GM12878 (cell line): ENCODE data around the gene RAP1GAP. TPM values are rescaled to one million over a fixed set of nuclear protein-coding genes. Genes with fewer than 3 reads are reported as not detected.

Experiments
- ATAC-seq: fragments of 200-7000 bp; cut with Tn5 transposase; 3 replicates; pipeline ENCODE4 v1.9.1; 2020; ENCODE audit warnings: mild to moderate bottlenecking, moderate library complexity
- BruUV-seq: library from RNA; stranded (reverse); fragments of 400-500 nt; replicated peaks from 2 replicates; lab custom pipeline; 2021; lab: Mats Ljungman, UMichigan
- CTCF ChIA-PET: fragments of 300-600 bp; sonication (Branson Sonifier 250); formaldehyde crosslinking; extraction: SDS; loops from one replicate; lab custom pipeline; 2021; ENCODE audit warnings: inconsistent platforms; lab: Yijun Ruan, JAX
- POLR2A ChIA-PET: fragments of 350-600 bp; formaldehyde crosslinking; extraction: SDS; loops from one replicate; lab custom pipeline; 2021; ENCODE audit warnings: inconsistent platforms; lab: Charles Lee
- RAD21 ChIA-PET: fragments of 300-600 bp; sonication (Branson Sonifier 250); formaldehyde crosslinking; loops from one replicate; lab custom pipeline; 2023; ENCODE audit warnings: antibody characterized with exemption; ENCODE audit not compliant: unreplicated experiment; lab: Charles Lee
- SMC1A ChIA-PET: fragments of 300-600 bp; sonication (Branson Sonifier 250); formaldehyde crosslinking; loops from one replicate; lab custom pipeline; 2023; ENCODE audit not compliant: unreplicated experiment, uncharacterized antibody; lab: Charles Lee
- DNase-seq: peaks from one replicate; pipeline ENCODE4 v3.0.0-alpha.2; 2011; ENCODE audit warnings: low read depth, low spot score
- FAIRE-seq: peaks from 3 replicates; lab custom pipeline; 2011; peaks lifted over from hg19 to GRCh38; lab: Jason Lieb, UNC
- H2AFZ ChIP-seq: 2 replicates; pipeline ENCODE4 v1.6.0; 2011; ENCODE audit warnings: low read depth, low read length, control low read depth; ENCODE audit not compliant: control insufficient read depth
- H3K27ac ChIP-seq: 2 replicates; pipeline ENCODE4 v1.5.1; 2011; ENCODE audit warnings: control low read depth; ENCODE audit not compliant: control insufficient read depth, insufficient read depth
- H3K27me3 ChIP-seq, 2 experiments: replicated peaks in 1 of 2; 2 replicates each; pipeline versions ENCODE4 v1.6.0 to v1.6.1; 2011; ENCODE audit warnings: low read length in 1 of 2; ENCODE audit not compliant: control insufficient read depth in 2 of 2, insufficient read depth in 2 of 2
- H3K36me3 ChIP-seq, 2 experiments: 2 replicates each; pipeline ENCODE4 v1.5.1; 2011; ENCODE audit warnings: low read length in 1 of 2; ENCODE audit not compliant: control insufficient read depth in 2 of 2, insufficient read depth in 2 of 2
- H3K4me1 ChIP-seq: 2 replicates; pipeline ENCODE4 v1.6.1; 2011; ENCODE audit warnings: mild to moderate bottlenecking, low read length, moderate library complexity, mixed read lengths; ENCODE audit not compliant: control insufficient read depth, insufficient read depth
- H3K4me2 ChIP-seq: 2 replicates; pipeline ENCODE4 v1.6.0; 2011; ENCODE audit warnings: control low read depth; ENCODE audit not compliant: control insufficient read depth, insufficient read depth
- H3K4me3 ChIP-seq: fragments of 200-600 bp; sonication (generic); 2 replicates; pipeline ENCODE4 v1.5.1; 2016
- H3K79me2 ChIP-seq: 2 replicates; pipeline ENCODE4 v1.6.0; 2011; ENCODE audit warnings: low read length; ENCODE audit not compliant: control insufficient read depth, insufficient read depth
- H3K9ac ChIP-seq: 2 replicates; pipeline ENCODE4 v1.8.0; 2011; ENCODE audit warnings: low read length, control low read depth, mixed read lengths; ENCODE audit not compliant: control insufficient read depth, insufficient read depth
- H3K9me3 ChIP-seq: replicated peaks from 3 replicates; pipeline ENCODE4 v1.5.1; 2011; ENCODE audit warnings: mild to moderate bottlenecking, low read length; ENCODE audit not compliant: control insufficient read depth, insufficient read depth
- H4K20me1 ChIP-seq: 2 replicates; pipeline ENCODE4 v1.6.0; 2011; ENCODE audit not compliant: control insufficient read depth, insufficient read depth
- E2F8 ChIP-seq: fragments of 450-650 bp; IDR thresholded peaks from 2 replicates; pipeline ENCODE4 v1.6.1; 2018; ENCODE audit warnings: mild to moderate bottlenecking, low read depth, moderate library complexity; ENCODE audit not compliant: partially characterized antibody
- MEF2A ChIP-seq: IDR thresholded peaks from 2 replicates; pipeline ENCODE4 v1.6.1; 2011; ENCODE audit warnings: low read depth, mild to moderate bottlenecking, low read length, moderate library complexity; ENCODE audit not compliant: insufficient read depth
- NFYB ChIP-seq: IDR thresholded peaks from 2 replicates; pipeline ENCODE4 v1.6.1; 2011; ENCODE audit warnings: low read depth, mild to moderate bottlenecking, low read length, improper control_type of control experiment, moderate library complexity; ENCODE audit not compliant: insufficient read depth
- NKRF ChIP-seq: fragments of 450-650 bp; conservative IDR thresholded peaks from 2 replicates; pipeline ENCODE4 v1.6.1; 2017; ENCODE audit warnings: mild to moderate bottlenecking, moderate library complexity
- NR2F1 ChIP-seq: fragments of 450-650 bp; conservative IDR thresholded peaks from 2 replicates; pipeline ENCODE4 v1.6.1; 2017; ENCODE audit warnings: mild to moderate bottlenecking
- POLR2A ChIP-seq: IDR thresholded peaks from 2 replicates; pipeline ENCODE4 v1.6.1; 2011; ENCODE audit warnings: low read depth, mild to moderate bottlenecking, low read length
- POLR2AphosphoS5 ChIP-seq: IDR thresholded peaks from 2 replicates; pipeline ENCODE4 v1.6.1; 2011; ENCODE audit warnings: mild to moderate bottlenecking, low read length, inconsistent platforms
- WRNIP1 ChIP-seq: IDR thresholded peaks from 2 replicates; pipeline ENCODE4 v1.6.1; 2011; ENCODE audit warnings: low read depth, low read length, improper control_type of control experiment, borderline replicate concordance
- WGBS: methylation state at CpG from one replicate; pipeline ENCODE4 v1.1.6; 2016; ENCODE audit warnings: low lambda C conversion rate; ENCODE audit not compliant: insufficient replicate concordance, insufficient coverage; ENCODE audit errors: missing lambda C conversion rate; 5-methylcytosine and 5-hydroxymethylcytosine counted together
- in situ Hi-C: fragments of 300-500 bp; cut with MboI; formaldehyde crosslinking; loops from 9 replicates; pipeline ENCODE4 v1.14.3; 2018; ENCODE audit warnings: mixed read lengths
- intact Hi-C: fragments of 100-400 bp; cut with micrococcal nuclease; formaldehyde crosslinking; loops from one replicate; pipeline ENCODE4 v1.14.2; 2022; ENCODE audit not compliant: unreplicated experiment
- polyA plus RNA-seq, 11 experiments: library from polyadenylated mRNA; depleted of rRNA in 4 of 11; unstranded in 6 of 11; stranded (reverse) in 5 of 11; fragments of >200 nt; fragmentation: Nextera tagmentation in 4 of 11; fragmentation: Illumina TruSeq in 1 of 11; extraction: Ambion mirVana in 4 of 11; extraction: Trizol in 1 of 11; gene quantifications; 1 replicate in 1 of 11; 2 replicates in 10 of 11; pipeline versions ENCODE4 v1.2.1 to v1.2.3, GENCODE V29; 2011 to 2016; ENCODE audit warnings: inconsistent platforms in 2 of 11, missing spikeins in 2 of 11, low read depth in 1 of 11
- total RNA-seq, 4 experiments: library from RNA; depleted of rRNA in 3 of 4; stranded (reverse); fragments of >200 nt in 3 of 4; fragmentation: Illumina TruSeq in 1 of 4; extraction: Trizol in 1 of 4; gene quantifications; 2 replicates each; pipeline versions ENCODE4 v1.2.1 to v1.2.3, GENCODE V29; 2013 to 2021

Gene RAP1GAP
- total and polyA plus RNA-seq, 10 of the 15 experiments (the other 5 are each of a cell fraction or from before 2014, with no cell fraction given): 0.04 to 0.96 (median 0.09) TPM; not detected in 3

- peaks cover 3% of the 10 kb centered on the region; the same call in 1 of the 2 replicates for H3K4me1 ChIP-seq
- H3K27ac ChIP-seq: no peak overlapping the region
- no peak for DNase-seq
- no peak overlapping the region for H3K9ac ChIP-seq
- WGBS: 35% methylated on average over 15 of the region's 16 CpGs
- H3K9me3 ChIP-seq: no peaks in the 10 kb centered on the region
- in situ Hi-C loops: no loop called here
- CTCF ChIA-PET: no interaction called here
- ATAC-seq: no peak
- peaks cover 0 to 6% of the 10 kb centered on the region in 2 experiments for H3K27me3 ChIP-seq
- no peak overlapping the region for H2AFZ ChIP-seq
- no peaks in the 10 kb centered on the region for H3K79me2 ChIP-seq
- H3K4me3 ChIP-seq: no peak overlapping the region
- POLR2A ChIA-PET: no interaction called here
- H4K20me1 ChIP-seq: no peaks in the 10 kb centered on the region
- BruUV-seq: no TSS peak
- RAD21 ChIA-PET: interaction anchor here (0.9 to 1.2 kb wide), 3 partner anchors 112 to 300 kb away, joined by 3 to 4 read pairs (median 3); no protein-coding TSS in a partner anchor
- no peak for FAIRE-seq
- no peaks in the 10 kb centered on the region for H3K36me3 ChIP-seq
- intact Hi-C loops: no loop called here
- SMC1A ChIA-PET: interaction anchor here (1.1 to 1.4 kb wide), 2 partner anchors 14 to 131 kb away, joined by 3 to 4 read pairs; no protein-coding TSS in a partner anchor
- no peak overlapping the region for H3K4me2 ChIP-seq
- TF ChIP-seq POLR2AphosphoS5 (0 out of 2 replicates have a peak, but pooled peaks have one; percentile 25), MEF2A (no peak)
Observed at GRCh38 chr1:21670059-21670881, 1.1 kb upstream of the RAP1GAP start.

DNA sequence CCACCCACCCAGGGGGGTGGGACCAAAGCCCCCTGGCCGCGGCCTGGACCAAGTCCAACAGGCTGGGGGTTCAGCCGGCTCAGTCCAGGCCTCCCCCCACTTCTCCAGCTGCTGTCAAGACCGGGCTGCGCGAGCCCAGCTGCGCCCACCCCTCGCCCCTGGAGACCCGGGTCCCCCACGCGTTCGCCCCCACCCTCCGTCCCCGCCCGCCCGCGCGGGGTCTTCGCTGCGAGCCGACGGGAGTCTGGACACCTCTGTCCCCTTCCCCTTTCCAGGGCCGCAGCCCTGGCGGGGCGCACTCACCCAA, 253 bp downstream of the RAP1GAP start:
- H3K9ac ChIP-seq: no peak overlapping the region
- no peak overlapping the region for H3K27ac ChIP-seq
- H3K4me2 ChIP-seq: no peak overlapping the region
- no peak for ATAC-seq
- no TSS peak for BruUV-seq
- H4K20me1 ChIP-seq: no peaks in the 10 kb centered on the region
- no peaks in the 10 kb centered on the region for H3K36me3 ChIP-seq
- intact Hi-C loops (no loop called here), in situ Hi-C loops (no loop called here)
- H3K9me3 ChIP-seq: no peaks in the 10 kb centered on the region
- no peak overlapping the region for H3K4me3 ChIP-seq
- ChIA-PET POLR2A (no interaction called here), RAD21 (no interaction called here), SMC1A (interaction anchor here (1.1 kb wide), 1 partner anchor 16 kb away, joined by 4 read pairs; no protein-coding TSS in a partner anchor), CTCF (interaction anchor here (0.7 to 0.8 kb wide), 2 partner anchors 114 to 295 kb away, joined by 3 read pairs; no protein-coding TSS in a partner anchor)
- peaks cover 0 to 6% of the 10 kb centered on the region in 2 experiments for H3K27me3 ChIP-seq
- peaks cover 3% of the 10 kb centered on the region; the same call in 1 of the 2 replicates for H3K4me1 ChIP-seq
- no peak overlapping the region for H2AFZ ChIP-seq
- WGBS: 2% methylated on average over 19 of the region's 25 CpGs
- no peak for DNase-seq
- TF ChIP-seq NKRF: no peak
- no peak for TF ChIP-seq E2F8
- TF ChIP-seq POLR2A: peak; percentile 13; the same call in 1 of the 2 replicates
- no peak for TF ChIP-seq NFYB
- no peak for TF ChIP-seq NR2F1
- TF ChIP-seq WRNIP1: no peak
- no peak for FAIRE-seq
- H3K79me2 ChIP-seq: no peaks in the 10 kb centered on the region
